NT2/D1 (cell line): Measurements from ENCODE around the gene POPDC2.

Experiments used
- DNase-seq: peaks from one replicate; pipeline ENCODE4 v3.0.0-alpha.2; 2011; ENCODE audit warnings: low read depth, low spot score
- H3K27me3 ChIP-seq: 2 replicates; pipeline ENCODE4 v1.6.0; 2011; ENCODE audit warnings: mild to moderate bottlenecking; ENCODE audit not compliant: insufficient read length, insufficient read depth
- H3K36me3 ChIP-seq: 2 replicates; pipeline ENCODE4 v1.6.1; 2011; ENCODE audit warnings: mild to moderate bottlenecking, low read length, mixed read lengths; ENCODE audit not compliant: insufficient read depth, insufficient read length
- H3K4me1 ChIP-seq: 2 replicates; pipeline ENCODE4 v1.5.1; 2011; ENCODE audit not compliant: insufficient read depth, insufficient read length
- H3K4me3 ChIP-seq: 2 replicates; pipeline ENCODE4 v1.5.1; 2011; ENCODE audit warnings: low read depth; ENCODE audit not compliant: insufficient read length
- H3K9ac ChIP-seq: 2 replicates; pipeline ENCODE4 v1.6.0; 2011; ENCODE audit warnings: low read depth; ENCODE audit not compliant: insufficient read length
- H3K9me3 ChIP-seq: 2 replicates; pipeline ENCODE4 v1.5.1; 2011; ENCODE audit warnings: mild to moderate bottlenecking, low read length; ENCODE audit not compliant: insufficient read depth
- SUZ12 ChIP-seq: IDR thresholded peaks from 2 replicates; pipeline ENCODE4 v1.6.1; 2011; ENCODE audit not compliant: insufficient read length, insufficient read depth; ENCODE audit errors: extremely low read depth
- YY1 ChIP-seq: IDR thresholded peaks from 2 replicates; pipeline ENCODE4 v1.6.1; 2011; ENCODE audit not compliant: insufficient read length, insufficient read depth
- ZNF274 ChIP-seq: IDR thresholded peaks from 2 replicates; pipeline ENCODE4 v1.6.1; 2011; ENCODE audit warnings: mild to moderate bottlenecking, low read depth, low read length

Gene POPDC2

GRCh38 chr3:119665954-119666559 lies 5.7 kb upstream of the POPDC2 start:
- no peak overlapping the region for H3K9ac ChIP-seq
- no peaks in the 10 kb centered on the region for H3K9me3 ChIP-seq
- no peak for DNase-seq
- no peak overlapping the region for H3K4me3 ChIP-seq
- TF ChIP-seq SUZ12 (no peak), YY1 (no peak), ZNF274 (no peak)
- no peaks in the 10 kb centered on the region for H3K4me1 ChIP-seq
- peaks cover 12% of the 10 kb centered on the region for H3K36me3 ChIP-seq
- no peaks in the 10 kb centered on the region for H3K27me3 ChIP-seq

GRCh38 chr3:119664850-119665379 lies 4.5 kb upstream of the POPDC2 start:
- no peaks in the 10 kb centered on the region for H3K9me3 ChIP-seq
- TF ChIP-seq YY1 (no peak), ZNF274 (no peak), SUZ12 (no peak)
- no peak overlapping the region for H3K9ac ChIP-seq
- H3K4me3 ChIP-seq = no peak overlapping the region
- DNase-seq = no peak
- H3K36me3 ChIP-seq = peaks cover 7% of the 10 kb centered on the region
- H3K4me1 ChIP-seq = no peaks in the 10 kb centered on the region
- H3K27me3 ChIP-seq = no peaks in the 10 kb centered on the region

- no peaks in the 10 kb centered on the region for H3K9me3 ChIP-seq
- TF ChIP-seq YY1 (no peak), ZNF274 (no peak), SUZ12 (no peak)
- no peaks in the 10 kb centered on the region for H3K4me1 ChIP-seq
- H3K9ac ChIP-seq = no peak overlapping the region
- H3K4me3 ChIP-seq = no peak overlapping the region
- H3K27me3 ChIP-seq = no peaks in the 10 kb centered on the region
- H3K36me3 ChIP-seq = peaks cover 5% of the 10 kb centered on the region
- no peak for DNase-seq
Measured at GRCh38 chr3:119664370-119664769, 4.0 kb upstream of the POPDC2 start.

GRCh38 chr3:119663885-119664284 lies 3.5 kb upstream of the POPDC2 start:
- Histone ChIP-seq H3K9ac (no peak overlapping the region), H3K4me1 (no peaks in the 10 kb centered on the region), H3K27me3 (no peaks in the 10 kb centered on the region), H3K36me3 (peaks cover 4% of the 10 kb centered on the region), H3K4me3 (no peak overlapping the region), H3K9me3 (no peaks in the 10 kb centered on the region)
- TF ChIP-seq SUZ12 = no peak
- TF ChIP-seq YY1 = no peak
- no peak for TF ChIP-seq ZNF274
- DNase-seq = no peak

- DNase-seq = no peak
- no peak overlapping the region for H3K9ac ChIP-seq
Measured at GRCh38 chr3:119662604-119663373, 2.4 kb upstream of the POPDC2 start.

GRCh38 chr3:119659606-119660291 lies 640 bp downstream of the POPDC2 start:
- TF ChIP-seq YY1 (no peak), ZNF274 (no peak), SUZ12 (no peak)
- DNase-seq = no peak
- Histone ChIP-seq H3K9ac (no peak overlapping the region), H3K9me3 (no peaks in the 10 kb centered on the region), H3K4me3 (no peak overlapping the region), H3K4me1 (no peaks in the 10 kb centered on the region), H3K36me3 (no peaks in the 10 kb centered on the region), H3K27me3 (no peaks in the 10 kb centered on the region)

More at GRCh38 chr3:119662604-119663373, 2.4 kb upstream of the POPDC2 start:
- no peaks in the 10 kb centered on the region for H3K4me1 ChIP-seq
- H3K36me3 ChIP-seq = no peaks in the 10 kb centered on the region
- no peaks in the 10 kb centered on the region for H3K27me3 ChIP-seq
- TF ChIP-seq ZNF274 (no peak), YY1 (no peak), SUZ12 (no peak)
- H3K4me3 ChIP-seq = no peak overlapping the region
- no peaks in the 10 kb centered on the region for H3K9me3 ChIP-seq

- TF ChIP-seq ZNF274 = no peak
- TF ChIP-seq SUZ12 = no peak
- no peak for TF ChIP-seq YY1
- H3K9ac ChIP-seq = no peak overlapping the region
- no peaks in the 10 kb centered on the region for H3K36me3 ChIP-seq
- H3K4me3 ChIP-seq = no peak overlapping the region
- H3K4me1 ChIP-seq = no peaks in the 10 kb centered on the region
- no peaks in the 10 kb centered on the region for H3K27me3 ChIP-seq
- no peaks in the 10 kb centered on the region for H3K9me3 ChIP-seq
- no peak for DNase-seq
Measured at GRCh38 chr3:119658994-119659393, 1.4 kb downstream of the POPDC2 start.
